HEK293T (cell line): ENCODE results near the gene GPHA2.

Source experiments
- CTCF ChIA-PET: fragments of 350-600 bp; formaldehyde crosslinking; extraction: SDS; loops from one replicate; lab custom pipeline; 2021; ENCODE audit warnings: antibody characterized with exemption, inconsistent platforms; lab: Yijun Ruan, JAX
- POLR2A ChIA-PET: fragments of 350-600 bp; formaldehyde crosslinking; extraction: SDS; loops from one replicate; lab custom pipeline; 2020; ENCODE audit warnings: antibody characterized with exemption, inconsistent platforms; lab: Yijun Ruan, JAX
- DNase-seq: peaks from one replicate; pipeline ENCODE4 v3.0.0; 2012; ENCODE audit warnings: mixed read lengths; ENCODE audit errors: extremely low spot score
- ARNT ChIP-seq: fragments of 450-650 bp; IDR thresholded peaks from 2 replicates; pipeline ENCODE4 v1.6.1; 2017; ENCODE audit warnings: mild to moderate bottlenecking
- BHLHE40 ChIP-seq: fragments of 450-650 bp; IDR thresholded peaks from 2 replicates; pipeline ENCODE4 v1.6.1; 2016; ENCODE audit warnings: mild to moderate bottlenecking, moderate library complexity, borderline replicate concordance
- CTBP1 ChIP-seq: fragments of 450-650 bp; IDR thresholded peaks from 2 replicates; pipeline ENCODE4 v1.6.1; 2016; ENCODE audit warnings: borderline replicate concordance
- ELF4 ChIP-seq: fragments of 450-650 bp; IDR thresholded peaks from 2 replicates; pipeline ENCODE4 v1.6.1; 2017; ENCODE audit warnings: antibody characterized with exemption
- FOXA1 ChIP-seq: fragments of 450-650 bp; IDR thresholded peaks from 2 replicates; pipeline ENCODE4 v1.6.1; 2016; ENCODE audit warnings: mild to moderate bottlenecking
- FOXK2 ChIP-seq: fragments of 450-650 bp; IDR thresholded peaks from 2 replicates; pipeline ENCODE4 v1.6.1; 2016; ENCODE audit warnings: mild to moderate bottlenecking
- FOXM1 ChIP-seq: fragments of 450-650 bp; IDR thresholded peaks from 2 replicates; pipeline ENCODE4 v1.6.1; 2017; ENCODE audit warnings: mild to moderate bottlenecking, borderline replicate concordance
- HDGF ChIP-seq: fragments of 450-650 bp; IDR thresholded peaks from 2 replicates; pipeline ENCODE4 v1.6.1; 2017; ENCODE audit warnings: antibody characterized with exemption, borderline replicate concordance
- L3MBTL2 ChIP-seq: fragments of 450-650 bp; conservative IDR thresholded peaks from 2 replicates; pipeline ENCODE4 v1.6.1; 2016; ENCODE audit warnings: mild to moderate bottlenecking
- LEF1 ChIP-seq: fragments of 450-650 bp; IDR thresholded peaks from 2 replicates; pipeline ENCODE4 v1.6.1; 2017; ENCODE audit warnings: mild to moderate bottlenecking, borderline replicate concordance
- NFRKB ChIP-seq: fragments of 450-650 bp; IDR thresholded peaks from 2 replicates; pipeline ENCODE4 v1.6.1; 2016; ENCODE audit warnings: mild to moderate bottlenecking, moderate library complexity
- PKNOX1 ChIP-seq: fragments of 450-650 bp; IDR thresholded peaks from 2 replicates; pipeline ENCODE4 v1.6.1; 2016
- SP1 ChIP-seq: fragments of 450-650 bp; IDR thresholded peaks from 2 replicates; pipeline ENCODE4 v1.6.1; 2017
- SUZ12 ChIP-seq: fragments of 450-650 bp; IDR thresholded peaks from 2 replicates; pipeline ENCODE4 v1.6.1; 2016; ENCODE audit warnings: mild to moderate bottlenecking
- TARDBP ChIP-seq: fragments of 450-650 bp; IDR thresholded peaks from 2 replicates; pipeline ENCODE4 v1.6.1; 2016
- ZNF384 ChIP-seq: fragments of 450-650 bp; IDR thresholded peaks from 2 replicates; pipeline ENCODE4 v1.6.1; 2016

GPHA2 gene

GRCh38 chr11:64924910-64925284, 10.8 kb downstream of the GPHA2 start:
- TF ChIP-seq FOXK2 = no peak
- no peak for TF ChIP-seq LEF1
- TF ChIP-seq ZNF384 = no peak
- TF ChIP-seq SUZ12 = no peak
- no peak for TF ChIP-seq L3MBTL2
- TF ChIP-seq HDGF = no peak
- no peak for TF ChIP-seq NFRKB
- TF ChIP-seq CTBP1 = no peak
- TF ChIP-seq PKNOX1 = no peak
- TF ChIP-seq SP1 = no peak
- no peak for TF ChIP-seq ELF4
- TF ChIP-seq BHLHE40 = no peak
- no peak for TF ChIP-seq ARNT
- TF ChIP-seq FOXA1 = no peak
- DNase-seq = no peak
- ChIA-PET POLR2A (interaction anchor here (0.5 to 1.5 kb wide), 4 partner anchors 10 to 87 kb away, joined by 3 to 9 read pairs (median 4); partner anchors contain the start of gene GPHA2), CTCF (no interaction called here)

GRCh38 chr11:64923944-64924909, 11.5 kb downstream of the GPHA2 start, which contains the start of gene PPP2R5B:
TSS of gene PPP2R5B (plus strand) at chr11:64924689. CDS start at chr11:64925735, 1,046 bp downstream.
- ChIA-PET CTCF (no interaction called here), POLR2A (interaction anchor here (0.5 to 1.5 kb wide), 7 partner anchors 11 to 88 kb away, joined by 3 to 9 read pairs (median 3); partner anchors contain the start of gene GPHA2)
- TF ChIP-seq L3MBTL2 (no peak), CTBP1 (no peak), HDGF (peak; percentile 11; the same call in 1 of the 2 replicates), ELF4 (0 out of 2 replicates have a peak, but pooled peaks have one; percentile 39), ARNT (no peak), PKNOX1 (peak; percentile 7; the same call in 1 of the 2 replicates), FOXM1 (peak; percentile 83)
- peak; percentile 92 for DNase-seq

- ChIA-PET POLR2A (interaction anchor here (1.1 kb wide), 1 partner anchor 24 kb away, joined by 3 read pairs; no protein-coding TSS in a partner anchor), CTCF (no interaction called here)
- no peak for TF ChIP-seq FOXM1
- TF ChIP-seq LEF1 = no peak
- no peak for TF ChIP-seq BHLHE40
- TF ChIP-seq ELF4 = no peak
- TF ChIP-seq SUZ12 = no peak
- no peak for TF ChIP-seq HDGF
- TF ChIP-seq ARNT = no peak
- TF ChIP-seq L3MBTL2 = no peak
- no peak for TF ChIP-seq NFRKB
- TF ChIP-seq SP1 = no peak
- TF ChIP-seq FOXK2 = no peak
- TF ChIP-seq FOXA1 = no peak
- TF ChIP-seq CTBP1 = no peak
- no peak for DNase-seq
Measured at GRCh38 chr11:64923151-64923661, 12.5 kb downstream of the GPHA2 start.

GRCh38 chr11:64921384-64921783, 14.3 kb downstream of the GPHA2 start:
- DNase-seq = no peak
- CTCF ChIA-PET = no interaction called here
- POLR2A ChIA-PET = no interaction called here
- no peak for TF ChIP-seq LEF1
- no peak for TF ChIP-seq PKNOX1
- no peak for TF ChIP-seq NFRKB
- TF ChIP-seq FOXK2 = no peak
- no peak for TF ChIP-seq FOXM1
- TF ChIP-seq ARNT = no peak
- TF ChIP-seq FOXA1 = no peak
- no peak for TF ChIP-seq SUZ12
- TF ChIP-seq ZNF384 = no peak
- TF ChIP-seq SP1 = no peak
- TF ChIP-seq CTBP1 = no peak

- TF ChIP-seq BHLHE40 (no peak), LEF1 (no peak), SUZ12 (no peak), NFRKB (no peak), PKNOX1 (no peak), ZNF384 (no peak), FOXA1 (no peak), ELF4 (no peak), TARDBP (no peak), CTBP1 (no peak), L3MBTL2 (no peak), FOXK2 (no peak), HDGF (no peak), SP1 (no peak)
- CTCF ChIA-PET = no interaction called here
- POLR2A ChIA-PET = no interaction called here
- no peak for DNase-seq
Measured at GRCh38 chr11:64920124-64920523, 15.6 kb downstream of the GPHA2 start.
